Choroid plexus epithelial cell (primary cell): ENCODE data around the gene SH2D1B.

Source experiments
- DNase-seq: peaks from one replicate; pipeline ENCODE4 v3.0.0-alpha.2; 2010; ENCODE audit warnings: low read depth
- H3K4me3 ChIP-seq: 2 replicates; pipeline ENCODE4 v1.5.1; 2011; ENCODE audit warnings: low read depth, mild to moderate bottlenecking, control low read depth, low read length, moderate library complexity
- CTCF ChIP-seq: conservative IDR thresholded peaks from 2 replicates; pipeline ENCODE4 v1.5.1; 2011; ENCODE audit warnings: low read depth, mild to moderate bottlenecking, control low read depth, inconsistent platforms, low read length, moderate library complexity

SH2D1B gene

DNA sequence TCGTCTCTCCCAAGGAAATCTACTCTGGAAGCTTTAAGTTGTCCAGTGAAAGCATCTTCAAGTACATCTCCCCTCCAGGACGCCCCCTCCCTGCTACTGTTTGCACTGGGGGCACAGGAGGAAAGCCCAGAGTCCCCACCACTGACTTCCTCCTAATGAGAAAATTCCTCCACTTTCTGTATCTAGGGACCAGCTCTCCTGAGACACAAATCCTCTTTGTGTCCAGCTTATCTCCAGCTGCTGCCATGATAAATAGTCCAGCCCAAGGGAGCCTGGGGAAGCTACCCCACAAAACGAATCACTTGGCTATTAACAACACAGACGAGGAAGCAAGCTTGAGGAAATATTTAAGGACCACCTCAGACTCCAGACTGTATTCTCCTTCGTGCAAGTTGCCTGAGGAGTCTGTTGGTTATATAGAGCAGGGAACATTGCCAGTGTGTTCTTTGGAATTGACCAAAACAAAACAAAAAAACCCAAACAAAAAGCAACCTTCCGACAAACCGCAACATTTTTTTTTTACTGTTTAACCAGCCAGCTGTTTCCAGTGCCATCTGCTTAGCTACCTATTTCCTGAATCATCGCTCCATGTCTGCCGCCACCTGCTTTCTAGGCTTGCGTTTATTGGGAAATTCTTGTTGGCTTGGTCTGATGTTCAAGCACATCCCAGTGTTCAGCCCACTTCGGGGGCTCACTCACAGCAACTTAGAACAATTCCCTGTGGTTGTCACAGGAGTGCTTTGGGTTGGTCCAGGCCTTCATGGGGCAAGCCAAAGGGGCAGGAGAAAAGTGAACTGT lies 22.7 kb downstream of the SH2D1B start:
- peak; percentile 73 for DNase-seq
- H3K4me3 ChIP-seq: no peak overlapping the region
- TF ChIP-seq CTCF: no peak

DNA sequence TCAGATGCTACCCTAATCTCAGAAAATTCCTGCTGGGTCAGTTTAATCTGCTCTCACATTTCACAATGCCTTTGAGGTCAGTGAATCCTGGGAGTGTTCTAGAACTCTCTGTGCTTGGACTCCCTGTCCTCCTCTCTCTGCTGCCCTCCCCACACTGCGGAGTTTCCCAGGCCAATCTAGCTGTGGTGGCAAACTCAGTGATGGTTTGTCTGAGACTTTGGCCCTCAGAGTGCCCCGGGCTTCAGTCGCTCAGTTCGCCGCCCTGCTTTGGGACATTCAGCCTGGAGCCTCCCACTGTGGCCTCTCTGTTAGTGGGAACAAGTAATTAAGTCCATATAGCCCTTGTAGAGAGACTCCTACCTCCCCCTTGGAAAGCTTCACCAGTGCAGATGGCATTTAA lies 23.3 kb downstream of the SH2D1B start:
- H3K4me3 ChIP-seq: no peak overlapping the region
- peak; percentile 69 for DNase-seq
- TF ChIP-seq CTCF: no peak

DNA sequence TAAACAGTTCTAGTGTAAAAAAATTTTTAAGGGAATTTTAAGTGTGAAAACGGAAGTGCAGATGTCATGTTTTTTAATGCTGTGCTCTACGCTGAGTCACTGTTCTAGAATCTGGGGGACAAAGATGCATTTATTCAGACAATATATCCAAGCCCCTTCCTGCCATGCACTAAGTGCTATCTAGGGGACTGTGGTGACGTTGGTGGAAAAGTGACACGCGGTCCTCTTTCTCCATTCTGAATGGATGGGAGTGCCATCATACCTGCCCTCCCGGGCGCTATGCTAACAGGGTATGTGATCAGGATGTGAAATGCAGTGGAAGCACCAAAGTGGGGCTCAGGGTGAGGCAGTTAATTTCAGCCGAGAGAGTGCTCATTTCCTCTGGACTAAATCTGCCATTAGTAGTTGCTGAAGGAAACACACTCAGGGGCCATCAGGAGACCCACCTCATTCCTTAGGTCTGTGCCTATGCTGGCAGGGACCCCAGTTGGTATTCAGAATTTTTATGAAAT lies 23.8 kb downstream of the SH2D1B start:
- TF ChIP-seq CTCF: no peak
- DNase-seq: no peak

GRCh38 chr1:162387226-162388082 lies 24.5 kb downstream of the SH2D1B start:
- TF ChIP-seq CTCF: no peak
- no peak for DNase-seq
- H3K4me3 ChIP-seq: no peak overlapping the region

More for the DNA sequence above, 23.8 kb downstream of the SH2D1B start:
- no peak overlapping the region for H3K4me3 ChIP-seq

GRCh38 chr1:162386292-162387225 lies 25.4 kb downstream of the SH2D1B start:
- no peak overlapping the region for H3K4me3 ChIP-seq
- no peak for DNase-seq
- TF ChIP-seq CTCF: no peak

DNA sequence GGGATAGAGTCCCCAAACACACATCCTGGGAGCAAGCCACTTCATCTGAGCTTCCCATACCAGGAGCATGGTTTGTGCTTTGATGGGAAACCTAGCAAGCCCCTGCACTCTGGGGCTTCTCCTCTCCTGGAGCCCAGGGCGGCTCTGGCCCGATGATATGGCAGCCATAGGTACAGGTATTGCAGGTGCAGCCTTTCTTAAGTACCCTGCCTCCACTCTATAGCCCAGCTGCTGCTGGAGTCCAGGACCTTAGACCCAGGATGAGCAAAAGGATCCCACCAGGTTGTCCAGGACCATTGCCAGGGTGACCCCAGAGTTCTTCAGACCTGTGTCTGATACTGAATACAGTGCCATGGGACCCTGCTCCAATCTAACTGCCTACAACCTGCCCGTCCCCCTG lies 26.2 kb downstream of the SH2D1B start:
- H3K4me3 ChIP-seq: no peak overlapping the region
- no peak for TF ChIP-seq CTCF
- DNase-seq: no peak
